Astrocyte (in vitro differentiated cells and primary cell): ENCODE data around the gene MLIP. TPM values are rescaled to one million over a fixed set of nuclear protein-coding genes. Genes with fewer than 3 reads are reported as not detected.

ENCODE experiments used
- DNase-seq: peaks from one replicate; pipeline ENCODE4 v3.0.0-alpha.2; 2010; ENCODE audit warnings: low read depth
- FAIRE-seq: peaks from 2 replicates; lab custom pipeline; 2011; peaks lifted over from hg19 to GRCh38; lab: Jason Lieb, UNC
- H2AFZ ChIP-seq: 2 replicates; pipeline ENCODE4 v1.6.0; 2012; ENCODE audit warnings: low read depth, low read length, inconsistent platforms
- H3K27ac ChIP-seq: 2 replicates; pipeline ENCODE4 v1.5.1; 2011; ENCODE audit warnings: low read depth, low read length, inconsistent platforms
- H3K27me3 ChIP-seq: 2 replicates; pipeline ENCODE4 v1.6.0; 2011; ENCODE audit warnings: low read length, inconsistent platforms; ENCODE audit not compliant: insufficient read depth
- H3K36me3 ChIP-seq: 2 replicates; pipeline ENCODE4 v1.5.1; 2011; ENCODE audit warnings: low read length, inconsistent platforms; ENCODE audit not compliant: insufficient read depth
- H3K4me1 ChIP-seq: 2 replicates; pipeline ENCODE4 v1.5.1; 2011; ENCODE audit warnings: low read length, inconsistent platforms; ENCODE audit not compliant: insufficient read depth
- H3K4me2 ChIP-seq: 2 replicates; pipeline ENCODE4 v1.6.0; 2012; ENCODE audit warnings: low read length, inconsistent platforms
- H3K4me3 ChIP-seq: 2 replicates; pipeline ENCODE4 v1.5.1; 2011; ENCODE audit warnings: low read depth, mild to moderate bottlenecking, low read length, inconsistent platforms; ENCODE audit not compliant: insufficient read depth
- H3K79me2 ChIP-seq: 2 replicates; pipeline ENCODE4 v1.6.0; 2012; ENCODE audit warnings: mild to moderate bottlenecking, low read length, inconsistent platforms; ENCODE audit not compliant: insufficient read depth
- H3K9ac ChIP-seq: 2 replicates; pipeline ENCODE4 v1.6.0; 2012; ENCODE audit warnings: mild to moderate bottlenecking, low read length, inconsistent platforms
- H3K9me3 ChIP-seq: 2 replicates; pipeline ENCODE4 v1.5.1; 2012; ENCODE audit warnings: low read depth, mild to moderate bottlenecking, low read length, inconsistent platforms; ENCODE audit not compliant: insufficient read depth
- H4K20me1 ChIP-seq: 2 replicates; pipeline ENCODE4 v1.6.0; 2012; ENCODE audit warnings: low read length, inconsistent platforms; ENCODE audit not compliant: insufficient read depth
- H3K27ac Mint-ChIP-seq: one replicate; pipeline ENCODE4 v1.8.0; 2021; ENCODE audit warnings: mild to moderate bottlenecking, mixed read lengths; ENCODE audit not compliant: unreplicated experiment
- H3K27me3 Mint-ChIP-seq: one replicate; pipeline ENCODE4 v1.8.0; 2021; ENCODE audit warnings: low read depth, mixed read lengths; ENCODE audit not compliant: unreplicated experiment
- H3K36me3 Mint-ChIP-seq: one replicate; pipeline ENCODE4 v1.8.0; 2021; ENCODE audit warnings: low read depth, mixed read lengths; ENCODE audit not compliant: unreplicated experiment
- H3K4me1 Mint-ChIP-seq: one replicate; pipeline ENCODE4 v1.8.0; 2021; ENCODE audit warnings: low read depth, mixed read lengths; ENCODE audit not compliant: unreplicated experiment
- H3K4me3 Mint-ChIP-seq: one replicate; pipeline ENCODE4 v1.8.0; 2021; ENCODE audit warnings: mild to moderate bottlenecking, moderate library complexity, mixed read lengths; ENCODE audit not compliant: unreplicated experiment
- H3K9me3 Mint-ChIP-seq: one replicate; pipeline ENCODE4 v1.8.0; 2021; ENCODE audit warnings: mild to moderate bottlenecking, mixed read lengths; ENCODE audit not compliant: unreplicated experiment
- EZH2 ChIP-seq: IDR thresholded peaks from 2 replicates; pipeline ENCODE4 v1.6.1; 2012; ENCODE audit warnings: mild to moderate bottlenecking, low read length, inconsistent platforms; ENCODE audit not compliant: insufficient read depth
- total RNA-seq: library from RNA; stranded (reverse); gene quantifications from 2 replicates; pipeline ENCODE4 v1.2.1, GENCODE V29; 2021
- TF ChIP-seq, protein P1 (sequence below): IDR thresholded peaks from 2 replicates; pipeline ENCODE4 v1.5.1; 2011; ENCODE audit warnings: low read depth, mild to moderate bottlenecking, inconsistent platforms, low read length, moderate library complexity; ENCODE audit not compliant: insufficient read depth

Gene MLIP
- total RNA-seq, 1 donor from 2014 or later: not detected

DNA sequence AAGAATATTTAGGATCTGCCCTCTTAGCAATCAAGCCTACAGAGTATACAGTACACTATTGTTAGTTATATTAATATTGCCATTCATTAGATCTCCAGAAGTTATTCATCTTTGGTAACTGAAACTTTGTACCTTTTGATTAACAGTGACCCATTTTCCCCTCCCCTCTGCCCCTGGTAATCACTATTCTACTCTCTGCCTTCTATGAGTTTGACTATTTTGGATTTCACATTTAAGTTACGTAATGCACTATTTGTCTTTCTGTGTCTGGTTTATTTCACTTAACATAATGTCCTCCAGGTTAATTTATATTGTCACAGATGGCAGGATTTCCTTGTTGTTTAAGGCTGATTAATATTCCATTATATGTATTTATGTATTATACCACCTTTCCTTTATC is 111.0 kb downstream of the MLIP start:
- H4K20me1 ChIP-seq: no peaks in the 10 kb centered on the region
- H3K9me3 ChIP-seq: no peaks in the 10 kb centered on the region
- no peak for FAIRE-seq
- no peak for TF ChIP-seq EZH2
- TF ChIP-seq, protein P1, sequence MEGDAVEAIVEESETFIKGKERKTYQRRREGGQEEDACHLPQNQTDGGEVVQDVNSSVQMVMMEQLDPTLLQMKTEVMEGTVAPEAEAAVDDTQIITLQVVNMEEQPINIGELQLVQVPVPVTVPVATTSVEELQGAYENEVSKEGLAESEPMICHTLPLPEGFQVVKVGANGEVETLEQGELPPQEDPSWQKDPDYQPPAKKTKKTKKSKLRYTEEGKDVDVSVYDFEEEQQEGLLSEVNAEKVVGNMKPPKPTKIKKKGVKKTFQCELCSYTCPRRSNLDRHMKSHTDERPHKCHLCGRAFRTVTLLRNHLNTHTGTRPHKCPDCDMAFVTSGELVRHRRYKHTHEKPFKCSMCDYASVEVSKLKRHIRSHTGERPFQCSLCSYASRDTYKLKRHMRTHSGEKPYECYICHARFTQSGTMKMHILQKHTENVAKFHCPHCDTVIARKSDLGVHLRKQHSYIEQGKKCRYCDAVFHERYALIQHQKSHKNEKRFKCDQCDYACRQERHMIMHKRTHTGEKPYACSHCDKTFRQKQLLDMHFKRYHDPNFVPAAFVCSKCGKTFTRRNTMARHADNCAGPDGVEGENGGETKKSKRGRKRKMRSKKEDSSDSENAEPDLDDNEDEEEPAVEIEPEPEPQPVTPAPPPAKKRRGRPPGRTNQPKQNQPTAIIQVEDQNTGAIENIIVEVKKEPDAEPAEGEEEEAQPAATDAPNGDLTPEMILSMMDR: no peak
- no peak overlapping the region for H3K9ac ChIP-seq
- no peak overlapping the region for H3K4me2 ChIP-seq
- H3K27me3 ChIP-seq: no peaks in the 10 kb centered on the region
- Mint-ChIP-seq H3K4me3 (no peak overlapping the region), H3K27ac (no peak overlapping the region), H3K27me3 (no peaks in the 10 kb centered on the region), H3K9me3 (no peaks in the 10 kb centered on the region), H3K36me3 (no peaks in the 10 kb centered on the region), H3K4me1 (no peaks in the 10 kb centered on the region)
- no peak overlapping the region for H3K4me3 ChIP-seq
- H3K4me1 ChIP-seq: no peaks in the 10 kb centered on the region
- no peaks in the 10 kb centered on the region for H3K79me2 ChIP-seq
- no peak for DNase-seq
- H3K36me3 ChIP-seq: no peaks in the 10 kb centered on the region
- no peak overlapping the region for H2AFZ ChIP-seq
- H3K27ac ChIP-seq: no peak overlapping the region

DNA sequence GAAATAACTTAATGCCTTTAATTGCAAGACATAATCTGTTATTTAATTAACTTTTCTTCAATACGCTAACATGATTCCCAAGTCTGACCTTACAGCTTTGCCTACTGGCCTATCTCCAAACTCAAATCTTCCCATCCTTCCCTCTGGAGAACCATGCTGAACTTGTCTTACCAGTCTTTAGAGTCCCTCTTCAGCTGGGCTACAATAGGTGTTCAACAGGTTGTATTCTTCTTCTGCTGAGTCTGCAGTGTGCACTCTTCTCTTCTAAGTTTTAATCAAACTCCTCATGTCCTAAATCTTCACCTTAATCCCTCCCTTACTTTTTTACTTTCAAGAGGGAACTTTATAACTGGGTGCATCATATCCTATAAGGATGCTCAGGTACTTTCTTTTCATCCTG is 121.5 kb downstream of the MLIP start:
- Histone ChIP-seq H2AFZ (no peak overlapping the region), H3K27me3 (no peaks in the 10 kb centered on the region), H3K4me1 (no peaks in the 10 kb centered on the region), H3K4me2 (no peak overlapping the region), H3K79me2 (no peaks in the 10 kb centered on the region), H3K9me3 (no peaks in the 10 kb centered on the region), H3K36me3 (no peaks in the 10 kb centered on the region), H3K27ac (no peak overlapping the region), H3K9ac (no peak overlapping the region), H3K4me3 (no peak overlapping the region), H4K20me1 (no peaks in the 10 kb centered on the region)
- TF ChIP-seq, protein P1: no peak
- no peak for TF ChIP-seq EZH2
- no peaks in the 10 kb centered on the region for H3K27me3 Mint-ChIP-seq
- H3K36me3 Mint-ChIP-seq: no peaks in the 10 kb centered on the region
- no peak for FAIRE-seq
- H3K9me3 Mint-ChIP-seq: no peaks in the 10 kb centered on the region
- no peak for DNase-seq
- H3K4me3 Mint-ChIP-seq: no peak overlapping the region
- peaks cover 4% of the 10 kb centered on the region for H3K4me1 Mint-ChIP-seq
- no peak overlapping the region for H3K27ac Mint-ChIP-seq

DNA sequence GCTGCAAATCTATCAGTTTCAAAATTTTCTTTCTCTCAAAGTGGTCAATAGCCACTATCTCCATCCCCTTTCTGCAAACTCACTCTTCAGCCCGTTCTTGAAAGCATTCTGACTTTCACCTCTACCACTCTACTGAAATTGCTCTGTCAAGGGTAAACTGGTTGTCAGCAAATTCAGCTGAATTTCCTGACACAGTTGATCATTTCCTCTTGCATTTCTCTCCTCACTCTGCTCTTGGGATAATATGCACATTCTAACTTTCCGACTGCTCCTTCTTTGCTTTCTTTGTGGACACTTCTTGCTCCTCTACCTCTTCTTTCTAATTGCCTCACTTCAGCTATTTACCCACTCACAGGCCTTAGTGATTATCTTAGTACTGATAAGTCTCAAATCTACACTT is 123.3 kb downstream of the MLIP start:
- no peak overlapping the region for H3K27ac ChIP-seq
- FAIRE-seq (no peak), DNase-seq (no peak)
- no peaks in the 10 kb centered on the region for H3K4me1 ChIP-seq
- no peaks in the 10 kb centered on the region for H3K36me3 ChIP-seq
- TF ChIP-seq, protein P1: no peak
- TF ChIP-seq EZH2: no peak
- H3K9ac ChIP-seq: no peak overlapping the region
- no peaks in the 10 kb centered on the region for H4K20me1 ChIP-seq
- no peaks in the 10 kb centered on the region for H3K79me2 ChIP-seq
- Mint-ChIP-seq H3K36me3 (no peaks in the 10 kb centered on the region), H3K4me3 (no peak overlapping the region), H3K4me1 (peaks cover 4% of the 10 kb centered on the region), H3K27ac (no peak overlapping the region), H3K27me3 (no peaks in the 10 kb centered on the region), H3K9me3 (no peaks in the 10 kb centered on the region)
- H3K4me2 ChIP-seq: no peak overlapping the region
- no peak overlapping the region for H2AFZ ChIP-seq
- no peak overlapping the region for H3K4me3 ChIP-seq
- no peaks in the 10 kb centered on the region for H3K9me3 ChIP-seq
- H3K27me3 ChIP-seq: no peaks in the 10 kb centered on the region
